ENCODE measurements around the gene VKORC1.

VKORC1 gene

GRCh38 chr16:31130336-31130891 is 35.8 kb upstream of the VKORC1 start:
- Histone ChIP-seq H3K27me3 (ENCODE audit: control insufficient read depth in 1 of 2, insufficient read depth in 2 of 2, low read length in 2 of 2) (no peaks in the 10 kb centered on the region), H3K9ac (ENCODE audit: low read depth in 1 of 2, low read length in 2 of 2) (peak overlapping the region; percentile 70 to 100), H3K9me3 (ENCODE audit: control insufficient read depth in 1 of 2, low read length in 2 of 2) (no peaks in the 10 kb centered on the region), H3K27ac (ENCODE audit: low read depth, low read length) (peak overlapping the region; percentile 88), H3K4me3 (ENCODE audit: low read depth in 1 of 2, low read length in 2 of 2) (peak overlapping the region in 1 of 2 donors; percentile 15), H3K4me1 (ENCODE audit: control insufficient read depth in 1 of 2, insufficient read depth in 2 of 2, low read length in 2 of 2) (peaks cover 63 to 65% of the 10 kb centered on the region in 2 donors), H3K36me3 (ENCODE audit: control insufficient read depth in 1 of 2, insufficient read depth in 2 of 2, low read length in 2 of 2) (peaks cover 20 to 47% of the 10 kb centered on the region in 2 donors)

- peaks cover 20 to 47% of the 10 kb centered on the region in 2 donors for H3K36me3 ChIP-seq (ENCODE audit: control insufficient read depth in 1 of 2, insufficient read depth in 2 of 2, low read length in 2 of 2)
- peak overlapping the region; percentile 70 to 100 for H3K9ac ChIP-seq (ENCODE audit: low read depth in 1 of 2, low read length in 2 of 2)
These were observed 35.2 kb upstream of the VKORC1 start for GRCh38 chr16:31129568-31130335.

GRCh38 chr16:31128711-31129567 is 34.3 kb upstream of the VKORC1 start:
- no peaks in the 10 kb centered on the region for H3K27me3 ChIP-seq (ENCODE audit: control insufficient read depth in 1 of 2, insufficient read depth in 2 of 2, low read length in 2 of 2)
- peak overlapping the region; percentile 92 for H3K27ac ChIP-seq (ENCODE audit: low read depth, low read length)
- H3K4me1 ChIP-seq (ENCODE audit: control insufficient read depth in 1 of 2, insufficient read depth in 2 of 2, low read length in 2 of 2) = peaks cover 63 to 65% of the 10 kb centered on the region in 2 donors
- H3K36me3 ChIP-seq (ENCODE audit: control insufficient read depth in 1 of 2, insufficient read depth in 2 of 2, low read length in 2 of 2) = peaks cover 20 to 53% of the 10 kb centered on the region in 2 donors
- H3K4me3 ChIP-seq (ENCODE audit: low read depth in 1 of 2, low read length in 2 of 2) = peak overlapping the region in 1 of 2 donors; percentile 10
- peak overlapping the region; percentile 44 to 100 for H3K9ac ChIP-seq (ENCODE audit: low read depth in 1 of 2, low read length in 2 of 2)
- no peaks in the 10 kb centered on the region for H3K9me3 ChIP-seq (ENCODE audit: control insufficient read depth in 1 of 2, low read length in 2 of 2)

More at GRCh38 chr16:31129568-31130335, 35.2 kb upstream of the VKORC1 start:
- Histone ChIP-seq H3K9me3 (ENCODE audit: control insufficient read depth in 1 of 2, low read length in 2 of 2) (no peaks in the 10 kb centered on the region), H3K27me3 (ENCODE audit: control insufficient read depth in 1 of 2, insufficient read depth in 2 of 2, low read length in 2 of 2) (no peaks in the 10 kb centered on the region), H3K4me1 (ENCODE audit: control insufficient read depth in 1 of 2, insufficient read depth in 2 of 2, low read length in 2 of 2) (peaks cover 63 to 65% of the 10 kb centered on the region in 2 donors), H3K27ac (ENCODE audit: low read depth, low read length) (peak overlapping the region; percentile 92), H3K4me3 (ENCODE audit: low read depth in 1 of 2, low read length in 2 of 2) (no peak overlapping the region)

- Histone ChIP-seq H3K9ac (ENCODE audit: low read depth in 1 of 2, low read length in 2 of 2) (peak overlapping the region in 1 of 2 donors; percentile 100), H3K4me3 (ENCODE audit: low read depth in 1 of 2, low read length in 2 of 2) (no peak overlapping the region), H3K36me3 (ENCODE audit: control insufficient read depth in 1 of 2, insufficient read depth in 2 of 2, low read length in 2 of 2) (peaks cover 11 to 48% of the 10 kb centered on the region in 2 donors), H3K27me3 (ENCODE audit: control insufficient read depth in 1 of 2, insufficient read depth in 2 of 2, low read length in 2 of 2) (no peaks in the 10 kb centered on the region), H3K27ac (ENCODE audit: low read depth, low read length) (no peak overlapping the region), H3K9me3 (ENCODE audit: control insufficient read depth in 1 of 2, low read length in 2 of 2) (no peaks in the 10 kb centered on the region), H3K4me1 (ENCODE audit: control insufficient read depth in 1 of 2, insufficient read depth in 2 of 2, low read length in 2 of 2) (peaks cover 47 to 48% of the 10 kb centered on the region in 2 donors)
These were observed 32.6 kb upstream of the VKORC1 start for GRCh38 chr16:31127182-31127581.

- no peak overlapping the region for H3K27ac ChIP-seq (ENCODE audit: low read depth, low read length)
- no peaks in the 10 kb centered on the region for H3K9me3 ChIP-seq (ENCODE audit: control insufficient read depth in 1 of 2, low read length in 2 of 2)
- peaks cover 10 to 55% of the 10 kb centered on the region in 2 donors for H3K36me3 ChIP-seq (ENCODE audit: control insufficient read depth in 1 of 2, insufficient read depth in 2 of 2, low read length in 2 of 2)
- H3K4me1 ChIP-seq (ENCODE audit: control insufficient read depth in 1 of 2, insufficient read depth in 2 of 2, low read length in 2 of 2) = peaks cover 35 to 38% of the 10 kb centered on the region in 2 donors
- H3K4me3 ChIP-seq (ENCODE audit: low read depth in 1 of 2, low read length in 2 of 2) = no peak overlapping the region
- H3K27me3 ChIP-seq (ENCODE audit: control insufficient read depth in 1 of 2, insufficient read depth in 2 of 2, low read length in 2 of 2) = no peaks in the 10 kb centered on the region
- no peak overlapping the region for H3K9ac ChIP-seq (ENCODE audit: low read depth in 1 of 2, low read length in 2 of 2)
These were observed 31.2 kb upstream of the VKORC1 start for GRCh38 chr16:31125844-31126243.

- no peak overlapping the region for H3K9ac ChIP-seq (ENCODE audit: low read depth in 1 of 2, low read length in 2 of 2)
- peaks cover 10 to 38% of the 10 kb centered on the region in 2 donors for H3K36me3 ChIP-seq (ENCODE audit: control insufficient read depth in 1 of 2, insufficient read depth in 2 of 2, low read length in 2 of 2)
- no peaks in the 10 kb centered on the region for H3K27me3 ChIP-seq (ENCODE audit: control insufficient read depth in 1 of 2, insufficient read depth in 2 of 2, low read length in 2 of 2)
- H3K27ac ChIP-seq (ENCODE audit: low read depth, low read length) = no peak overlapping the region
- no peaks in the 10 kb centered on the region for H3K9me3 ChIP-seq (ENCODE audit: control insufficient read depth in 1 of 2, low read length in 2 of 2)
- no peak overlapping the region for H3K4me3 ChIP-seq (ENCODE audit: low read depth in 1 of 2, low read length in 2 of 2)
- peaks cover 10 to 11% of the 10 kb centered on the region in 2 donors for H3K4me1 ChIP-seq (ENCODE audit: control insufficient read depth in 1 of 2, insufficient read depth in 2 of 2, low read length in 2 of 2)
These were observed 25.5 kb upstream of the VKORC1 start for GRCh38 chr16:31120129-31120528.

- Histone ChIP-seq H3K27me3 (ENCODE audit: control insufficient read depth in 1 of 2, insufficient read depth in 2 of 2, low read length in 2 of 2) (no peaks in the 10 kb centered on the region), H3K36me3 (ENCODE audit: control insufficient read depth in 1 of 2, insufficient read depth in 2 of 2, low read length in 2 of 2) (peaks cover 10 to 28% of the 10 kb centered on the region in 2 donors), H3K9ac (ENCODE audit: low read depth in 1 of 2, low read length in 2 of 2) (peak overlapping the region; percentile 80 to 95), H3K27ac (ENCODE audit: low read depth, low read length) (peak overlapping the region; percentile 87), H3K4me1 (ENCODE audit: control insufficient read depth in 1 of 2, insufficient read depth in 2 of 2, low read length in 2 of 2) (peaks cover 17 to 21% of the 10 kb centered on the region in 2 donors), H3K4me3 (ENCODE audit: low read depth in 1 of 2, low read length in 2 of 2) (peak overlapping the region; percentile 77 to 91), H3K9me3 (ENCODE audit: control insufficient read depth in 1 of 2, low read length in 2 of 2) (no peaks in the 10 kb centered on the region)
These were observed 23.9 kb upstream of the VKORC1 start for GRCh38 chr16:31118223-31119155.

GRCh38 chr16:31117384-31118222 is 23.0 kb upstream of the VKORC1 start, which contains the start of gene KAT8:
KAT8 (plus strand) TSS chr16:31117664; CDS start chr16:31117682, 18 bp downstream.
- peaks cover 25 to 30% of the 10 kb centered on the region in 2 donors for H3K4me1 ChIP-seq (ENCODE audit: control insufficient read depth in 1 of 2, insufficient read depth in 2 of 2, low read length in 2 of 2)
- peak within 1 kb of the TSS; percentile 97 for H3K27ac ChIP-seq (ENCODE audit: low read depth, low read length)
- H3K9ac ChIP-seq (ENCODE audit: low read depth in 1 of 2, low read length in 2 of 2) = peak within 1 kb of the TSS; percentile 80 to 95
- H3K4me3 ChIP-seq (ENCODE audit: low read depth in 1 of 2, low read length in 2 of 2) = peak within 1 kb of the TSS; percentile 77 to 91
- no peaks in the 10 kb centered on the region for H3K9me3 ChIP-seq (ENCODE audit: control insufficient read depth in 1 of 2, low read length in 2 of 2)
- no peaks in the 10 kb centered on the region for H3K27me3 ChIP-seq (ENCODE audit: control insufficient read depth in 1 of 2, insufficient read depth in 2 of 2, low read length in 2 of 2)
- peaks cover 16 to 34% of the 10 kb centered on the region in 2 donors for H3K36me3 ChIP-seq (ENCODE audit: control insufficient read depth in 1 of 2, insufficient read depth in 2 of 2, low read length in 2 of 2)
